GM10248 (cell line): Measurements from ENCODE around the gene MED12.
A peak's percentile ranks its signal among the peaks of the same experiment; 100 is the strongest.

ENCODE experiments used
- CTCF ChIA-PET: fragments of 300-600 bp; sonication (Branson Sonifier 250); formaldehyde crosslinking; extraction: SDS; loops from one replicate; lab custom pipeline; 2021; ENCODE audit warnings: antibody characterized with exemption; lab: Yijun Ruan, JAX
- POLR2A ChIA-PET: fragments of 350-650 bp; sonication (Branson Sonifier 250); formaldehyde crosslinking; extraction: SDS; loops from one replicate; lab custom pipeline; 2020; ENCODE audit warnings: antibody characterized with exemption; lab: Yijun Ruan, JAX
- DNase-seq: peaks from one replicate; pipeline ENCODE4 v3.0.0; 2012; ENCODE audit errors: extremely low spot score
- TF ChIP-seq, protein P1 (sequence below): IDR thresholded peaks from 2 replicates; pipeline ENCODE4 v1.5.1; 2012; ENCODE audit warnings: mild to moderate bottlenecking, low read depth; ENCODE audit errors: extremely low read depth, missing control alignments, control extremely low read depth

MED12 gene

DNA sequence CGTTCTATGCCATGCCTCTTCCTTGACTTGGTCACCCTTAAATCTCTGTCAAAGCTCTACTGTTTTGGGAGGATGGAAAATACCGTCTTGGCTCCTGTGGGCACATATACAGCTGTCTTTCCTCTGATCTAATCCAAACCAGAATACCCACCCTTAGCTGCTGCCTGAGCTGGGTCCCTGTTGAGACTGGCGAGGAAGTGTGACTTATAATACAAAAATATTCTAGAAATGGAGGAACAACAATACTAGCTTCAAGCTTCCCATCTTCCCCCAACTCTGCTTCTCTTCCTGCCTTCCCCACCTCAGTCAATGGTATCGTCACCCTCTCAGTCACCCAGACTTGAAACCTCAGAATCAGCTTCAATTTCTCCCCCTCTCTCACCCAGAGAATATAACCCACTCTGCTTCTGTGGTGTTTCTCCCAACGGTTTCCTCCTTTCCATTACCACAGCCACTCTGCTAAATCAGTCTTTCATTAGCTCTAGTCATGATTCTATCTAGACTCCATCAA is 6.4 kb upstream of the MED12 start:
- TF ChIP-seq, protein P1, sequence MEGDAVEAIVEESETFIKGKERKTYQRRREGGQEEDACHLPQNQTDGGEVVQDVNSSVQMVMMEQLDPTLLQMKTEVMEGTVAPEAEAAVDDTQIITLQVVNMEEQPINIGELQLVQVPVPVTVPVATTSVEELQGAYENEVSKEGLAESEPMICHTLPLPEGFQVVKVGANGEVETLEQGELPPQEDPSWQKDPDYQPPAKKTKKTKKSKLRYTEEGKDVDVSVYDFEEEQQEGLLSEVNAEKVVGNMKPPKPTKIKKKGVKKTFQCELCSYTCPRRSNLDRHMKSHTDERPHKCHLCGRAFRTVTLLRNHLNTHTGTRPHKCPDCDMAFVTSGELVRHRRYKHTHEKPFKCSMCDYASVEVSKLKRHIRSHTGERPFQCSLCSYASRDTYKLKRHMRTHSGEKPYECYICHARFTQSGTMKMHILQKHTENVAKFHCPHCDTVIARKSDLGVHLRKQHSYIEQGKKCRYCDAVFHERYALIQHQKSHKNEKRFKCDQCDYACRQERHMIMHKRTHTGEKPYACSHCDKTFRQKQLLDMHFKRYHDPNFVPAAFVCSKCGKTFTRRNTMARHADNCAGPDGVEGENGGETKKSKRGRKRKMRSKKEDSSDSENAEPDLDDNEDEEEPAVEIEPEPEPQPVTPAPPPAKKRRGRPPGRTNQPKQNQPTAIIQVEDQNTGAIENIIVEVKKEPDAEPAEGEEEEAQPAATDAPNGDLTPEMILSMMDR: no peak
- no peak for DNase-seq
- ChIA-PET POLR2A (interaction anchor here (0.6 to 1.7 kb wide), 3 partner anchors 10 to 84 kb away, joined by 5 to 12 read pairs (median 7); no protein-coding TSS in a partner anchor), CTCF (interaction anchor here (1.3 to 2.8 kb wide), 3 partner anchors 12 to 26 kb away, joined by 3 to 16 read pairs (median 12); no protein-coding TSS in a partner anchor)

DNA sequence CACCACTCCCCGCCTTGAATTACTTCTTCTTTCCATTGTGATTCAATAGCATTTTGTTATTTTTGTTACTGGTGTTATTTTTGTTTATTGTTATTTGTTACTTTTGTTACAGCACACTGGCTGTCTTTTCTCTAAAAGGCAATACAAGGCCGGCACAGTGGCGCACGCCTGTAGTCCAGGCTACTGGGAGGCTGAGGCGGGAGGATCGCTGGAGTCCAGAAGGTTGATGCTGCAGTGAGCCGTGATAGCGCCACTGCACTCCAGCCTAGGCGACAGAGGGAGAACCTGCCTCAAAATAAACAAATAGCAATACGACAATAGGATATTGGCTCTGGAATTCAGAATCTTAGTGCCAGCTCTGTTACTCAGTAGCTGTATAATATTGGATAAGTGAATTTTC is 1.0 kb upstream of the MED12 start:
- TF ChIP-seq, protein P1: no peak
- CTCF ChIA-PET: interaction anchor here (1.4 to 3.2 kb wide), 4 partner anchors 12 to 20 kb away, joined by 7 to 23 read pairs (median 8); no protein-coding TSS in a partner anchor
- POLR2A ChIA-PET: interaction anchor here (1.5 kb wide), 1 partner anchor 13 kb away, joined by 5 read pairs; no protein-coding TSS in a partner anchor
- DNase-seq: no peak

DNA sequence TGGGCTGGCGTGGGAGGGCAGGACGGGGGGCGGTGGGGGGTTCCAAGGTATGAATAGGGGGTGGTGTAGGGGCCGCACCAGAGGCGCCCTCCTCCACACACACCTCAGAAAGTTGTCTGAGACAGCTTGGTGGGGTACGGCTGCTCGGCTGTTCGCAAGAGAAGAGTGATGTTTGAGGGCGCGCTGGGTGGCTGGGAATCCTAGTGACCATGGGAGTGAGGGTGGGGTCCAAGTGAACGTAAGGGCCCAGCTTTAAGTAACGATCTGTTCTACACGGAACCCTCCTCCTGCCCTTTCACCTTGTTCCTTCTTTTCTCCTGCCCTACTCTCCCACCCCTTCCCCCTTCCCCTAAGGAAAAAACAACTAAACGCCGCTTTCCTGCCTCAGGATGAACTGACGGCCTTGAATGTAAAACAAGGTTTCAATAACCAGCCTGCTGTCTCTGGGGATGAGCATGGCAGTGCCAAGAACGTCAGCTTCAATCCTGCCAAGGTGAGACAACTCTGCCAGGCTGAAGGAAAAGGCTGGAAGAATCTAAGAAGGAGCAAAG is 664 bp downstream of the MED12 start:
- no peak for DNase-seq
- POLR2A ChIA-PET: interaction anchor here (0.6 to 1.5 kb wide), 6 partner anchors 8 to 504 kb away, joined by 3 to 8 read pairs (median 4); no protein-coding TSS in a partner anchor
- CTCF ChIA-PET: interaction anchor here (1.1 to 3.2 kb wide), 6 partner anchors 9 to 148 kb away, joined by 3 to 23 read pairs (median 8); no protein-coding TSS in a partner anchor
- TF ChIP-seq, protein P1: no peak

DNA sequence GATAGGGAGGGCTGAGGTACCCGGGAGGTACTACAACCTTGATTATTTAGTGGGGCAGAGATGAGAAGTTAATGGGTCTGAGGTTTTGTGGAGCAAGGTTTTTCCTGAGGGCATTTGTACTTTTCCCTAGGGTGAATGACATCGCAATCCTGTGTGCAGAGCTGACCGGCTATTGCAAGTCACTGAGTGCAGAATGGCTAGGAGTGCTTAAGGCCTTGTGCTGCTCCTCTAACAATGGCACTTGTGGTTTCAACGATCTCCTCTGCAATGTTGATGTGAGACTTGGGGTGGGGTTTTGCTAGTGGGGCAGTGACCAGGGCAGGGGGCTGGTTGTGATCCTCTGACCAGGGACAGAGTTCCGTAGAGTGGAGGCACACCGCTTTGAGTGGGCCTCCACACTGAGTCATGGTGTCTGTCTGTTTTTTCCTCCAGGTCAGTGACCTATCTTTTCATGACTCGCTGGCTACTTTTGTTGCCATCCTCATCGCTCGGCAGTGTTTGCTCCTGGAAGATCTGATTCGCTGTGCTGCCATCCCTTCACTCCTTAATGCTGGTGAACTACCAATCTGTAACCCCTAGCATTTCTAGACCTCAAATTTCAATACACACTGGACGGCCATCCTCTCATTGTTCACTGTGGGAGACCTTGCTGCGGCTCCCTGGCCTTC is 9.9 kb downstream of the MED12 start:
- TF ChIP-seq, protein P1: no peak
- CTCF ChIA-PET: interaction anchor here (0.7 to 2.5 kb wide), 8 partner anchors 7 to 130 kb away, joined by 3 to 23 read pairs (median 8); partner anchors contain the start of genes CXorf65 and MED12
- POLR2A ChIA-PET: interaction anchor here (0.8 kb wide), 1 partner anchor 10 kb away, joined by 3 read pairs; the partner anchor contains the start of gene MED12
- DNase-seq: no peak

DNA sequence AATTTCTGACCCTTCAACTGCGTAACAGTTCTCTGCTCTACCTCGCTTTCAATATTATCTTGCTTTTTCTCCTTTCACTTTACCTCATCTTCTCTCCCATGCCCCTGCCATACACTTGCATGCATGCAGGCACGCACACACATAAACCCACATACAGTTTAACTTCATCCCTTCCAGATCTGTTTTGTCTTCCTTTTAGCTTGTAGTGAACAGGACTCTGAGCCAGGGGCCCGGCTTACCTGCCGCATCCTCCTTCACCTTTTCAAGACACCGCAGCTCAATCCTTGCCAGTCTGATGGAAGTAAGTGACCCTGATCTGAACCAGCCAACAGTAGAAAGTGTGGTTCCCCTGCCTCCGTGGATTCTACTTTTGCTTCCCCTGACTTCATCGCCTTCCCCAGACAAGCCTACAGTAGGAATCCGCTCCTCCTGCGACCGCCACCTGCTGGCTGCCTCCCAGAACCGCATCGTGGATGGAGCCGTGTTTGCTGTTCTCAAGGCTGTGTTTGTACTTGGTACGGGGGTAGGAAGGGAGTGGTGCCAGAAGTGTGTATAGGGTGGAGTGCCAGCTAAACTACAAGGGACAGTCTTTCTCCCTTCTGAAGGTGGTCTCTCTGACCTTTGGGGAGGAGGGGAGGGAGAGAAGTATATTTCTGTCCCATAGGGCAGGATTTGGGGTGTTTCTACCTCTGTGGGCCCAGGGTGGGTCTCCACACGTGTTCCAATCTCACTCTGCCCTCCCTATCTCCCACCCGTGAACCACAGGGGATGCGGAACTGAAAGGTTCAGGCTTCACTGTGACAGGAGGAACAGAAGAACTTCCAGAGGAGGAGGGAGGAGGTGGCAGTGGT is 10.7 kb downstream of the MED12 start:
- POLR2A ChIA-PET: no interaction called here

More for the DNA sequence above, 10.7 kb downstream of the MED12 start:
- CTCF ChIA-PET: interaction anchor here (0.7 to 2.5 kb wide), 10 partner anchors 8 to 131 kb away, joined by 3 to 23 read pairs (median 6); partner anchors contain the start of genes CXorf65 and MED12
- DNase-seq: peak; percentile 65
- TF ChIP-seq, protein P1: peak; percentile 73
